ENCODE results near the gene SH2D3C. TPM values are rescaled to one million over a fixed set of nuclear protein-coding genes. Genes with fewer than 3 reads are reported as not detected.

The SH2D3C gene
- total and polyA plus RNA-seq, 9 of the 15 experiments (the other 6 are each of a cell fraction or from before 2014, with no cell fraction given), result 0.03 to 1.2 (median 0.22) TPM; not detected in 1

DNA sequence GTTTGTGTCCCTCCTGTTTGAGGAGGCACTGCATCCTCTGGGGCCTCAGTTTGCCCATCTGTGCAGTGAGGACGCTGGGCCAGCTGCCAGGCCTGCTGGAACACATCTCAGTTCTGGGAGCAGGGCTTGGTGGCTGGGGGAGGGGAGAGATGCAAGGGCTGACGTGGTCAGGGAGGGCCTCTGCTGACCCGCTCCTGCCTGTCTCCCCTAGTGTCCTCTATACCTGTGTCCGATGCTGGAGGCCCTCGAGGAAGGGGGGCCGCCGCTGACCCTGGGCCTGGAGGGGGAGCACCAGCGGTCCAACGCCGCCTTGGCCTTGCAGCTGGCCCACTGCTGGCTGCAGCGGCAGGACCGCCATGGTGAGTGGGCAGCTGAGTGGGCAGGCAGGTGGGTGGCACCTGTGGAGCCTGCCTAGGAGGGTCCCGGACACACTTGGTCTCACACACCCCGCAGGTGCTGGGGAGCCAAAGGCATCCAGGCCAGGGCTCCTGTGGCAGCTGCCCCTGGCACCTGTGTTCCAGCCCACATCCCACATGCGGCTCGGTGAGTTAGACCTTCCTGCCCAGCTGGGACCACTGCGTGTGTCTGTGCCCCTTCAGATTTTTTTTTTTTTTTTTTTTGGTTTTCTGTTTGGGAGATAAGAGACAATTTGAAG, 30.0 kb upstream of the SH2D3C start:
- ATAC-seq (no peak), DNase-seq (ENCODE audit: extremely low read depth in 1 of 4, low spot score in 3 of 4) (no peak), FAIRE-seq (no peak)
- no peaks in the 10 kb centered on the region for H3K9me3 ChIP-seq (replicated peaks; ENCODE audit: control insufficient read depth, insufficient read depth, low read depth, low read length)
- peaks cover 17% of the 10 kb centered on the region for H3K79me2 ChIP-seq (ENCODE audit: control insufficient read depth, insufficient read depth, low read length)
- in situ Hi-C loops (cut with MboI) (loop anchor here (5.0 kb wide), 1 partner anchor 64 kb away; no protein-coding TSS in a partner anchor), intact Hi-C loops (cut with micrococcal nuclease) (loop anchor here (2.0 kb wide), 1 partner anchor 74 kb away; the partner anchor contains the start of gene TOR2A)
- no peak overlapping the region for H3K9ac ChIP-seq (ENCODE audit: insufficient read depth in 1 of 2, low read depth in 2 of 2, low read length in 2 of 2)
- peaks cover 7% of the 10 kb centered on the region for H4K20me1 ChIP-seq (replicated peaks; ENCODE audit: control insufficient read depth, insufficient read depth, low read length)
- H3K4me2 ChIP-seq (ENCODE audit: insufficient read depth, low read length), result no peak overlapping the region
- CTCF ChIA-PET (ENCODE audit: low intra/inter-chr PET ratio), result no interaction called here
- POLR2A ChIA-PET, result interaction anchor here (0.6 to 1.8 kb wide), 10 partner anchors 9 to 280 kb away, joined by 3 to 14 read pairs (median 6); no protein-coding TSS in a partner anchor
- no TSS peak for BruUV-seq (replicated peaks)
- no peak overlapping the region for H3K4me3 ChIP-seq
- H2AFZ ChIP-seq (ENCODE audit: low read depth, low read length), result no peak overlapping the region
- peaks cover 21 to 47% of the 10 kb centered on the region in 2 experiments for H3K4me1 ChIP-seq (replicated peaks in 1 of 2; ENCODE audit: control insufficient read depth in 2 of 2, insufficient read depth in 2 of 2, low read length in 2 of 2)
- H3K9me1 ChIP-seq (ENCODE audit: control insufficient read depth, insufficient read depth, low read length), result peaks cover 2% of the 10 kb centered on the region
- no peak overlapping the region for H3K27ac ChIP-seq (ENCODE audit: extremely low read depth, low read depth, low read length)
- 86% methylated on average over 10 of the region's 17 CpGs for WGBS (ENCODE audit: insufficient coverage, low coverage, missing lambda C conversion rate)
- TF ChIP-seq, protein P1, sequence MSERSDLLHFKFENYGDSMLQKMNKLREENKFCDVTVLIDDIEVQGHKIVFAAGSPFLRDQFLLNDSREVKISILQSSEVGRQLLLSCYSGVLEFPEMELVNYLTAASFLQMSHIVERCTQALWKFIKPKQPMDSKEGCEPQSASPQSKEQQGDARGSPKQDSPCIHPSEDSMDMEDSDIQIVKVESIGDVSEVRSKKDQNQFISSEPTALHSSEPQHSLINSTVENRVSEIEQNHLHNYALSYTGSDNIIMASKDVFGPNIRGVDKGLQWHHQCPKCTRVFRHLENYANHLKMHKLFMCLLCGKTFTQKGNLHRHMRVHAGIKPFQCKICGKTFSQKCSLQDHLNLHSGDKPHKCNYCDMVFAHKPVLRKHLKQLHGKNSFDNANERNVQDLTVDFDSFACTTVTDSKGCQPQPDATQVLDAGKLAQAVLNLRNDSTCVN (CRISPR knock-in tag; IDR thresholded peaks at IDR 0.05), result no peak
- TF ChIP-seq ZNF77 (CRISPR knock-in tag; IDR thresholded peaks at IDR 0.05) (no peak), ESRRA (IDR thresholded peaks at IDR 0.05; ENCODE audit: borderline replicate concordance, low read depth) (peak; percentile 70), POLR2G (IDR thresholded peaks at IDR 0.05; ENCODE audit: low read depth, low read length) (peak; percentile 52), RBFOX2 (IDR thresholded peaks at IDR 0.05; ENCODE audit: low read depth, low read length) (peak; percentile 52; the same call in 1 of the 2 replicates)
- H3K36me3 ChIP-seq (ENCODE audit: control insufficient read depth, insufficient read depth, low read length), result peaks cover 85% of the 10 kb centered on the region
- H3K27me3 ChIP-seq (ENCODE audit: control insufficient read depth in 2 of 2, insufficient read depth in 2 of 2, low read length in 2 of 2), result no peaks in the 10 kb centered on the region

Data from K562 (cell line).